Measurements from ENCODE around the gene PFDN2.

DNA sequence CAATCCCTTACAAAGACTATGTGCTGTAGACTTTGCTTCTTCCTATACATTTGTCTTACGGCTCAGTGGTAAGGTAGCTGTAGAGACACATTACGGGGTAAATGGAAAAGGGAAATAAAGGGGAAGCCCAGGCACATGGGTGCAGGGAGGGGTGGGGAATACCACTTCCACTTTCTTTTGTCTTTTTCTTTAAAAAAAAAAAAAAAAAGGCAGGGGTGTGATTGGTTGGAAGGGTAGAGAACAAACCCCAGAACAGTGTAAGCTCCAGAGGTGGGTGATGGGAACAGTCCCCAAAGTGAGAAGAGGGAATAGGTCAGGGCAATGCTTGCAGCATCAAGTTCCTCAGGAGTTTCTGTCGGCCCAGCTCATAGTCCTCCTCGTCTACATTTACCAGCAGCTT lies 4.0 kb upstream of the PFDN2 start:
- TF ChIP-seq TAF1 (IDR thresholded peaks at IDR 0.05; ENCODE audit: borderline replicate concordance, low read depth, low read length) (no peak), POLR2A (IDR thresholded peaks at IDR 0.05; ENCODE audit: low read depth, low read length) (no peak), POLR2AphosphoS5 (IDR thresholded peaks at IDR 0.05; ENCODE audit: low read depth, low read length) (no peak)
